ENCODE data around the gene GNB3.

Gene GNB3

GRCh38 chr12:6817662-6818157 is 23.0 kb upstream of the GNB3 start:
- Histone ChIP-seq H3K9ac (ENCODE audit: low read length) (no peak overlapping the region), H3K4me3 (ENCODE audit: low read length) (no peak overlapping the region), H3K4me1 (ENCODE audit: low read length) (no peaks in the 10 kb centered on the region), H3K9me2 (replicated peaks; ENCODE audit: insufficient read depth, low read length) (no peaks in the 10 kb centered on the region), H3K27me3 (replicated peaks; ENCODE audit: insufficient read depth, low read length) (peaks cover 39% of the 10 kb centered on the region), H3K36me3 (replicated peaks; ENCODE audit: insufficient read depth, low read length) (no peaks in the 10 kb centered on the region), H3K79me2 (ENCODE audit: low read length) (no peaks in the 10 kb centered on the region), H3F3A (ENCODE audit: insufficient read depth, low read length) (no peaks in the 10 kb centered on the region), H2AFZ (ENCODE audit: low read length) (no peak overlapping the region), H3K27ac (ENCODE audit: low read length) (no peak overlapping the region), H3K4me2 (ENCODE audit: low read depth, low read length) (no peak overlapping the region), H3K9me3 (replicated peaks; ENCODE audit: insufficient read depth, low read length) (no peaks in the 10 kb centered on the region), H4K20me1 (ENCODE audit: insufficient read depth, low read length) (no peaks in the 10 kb centered on the region)
- TF ChIP-seq EZH2phosphoT487 (IDR thresholded peaks at IDR 0.05; ENCODE audit: low read length) (no peak), EZH2 (optimal IDR thresholded peaks at IDR 0.05; ENCODE audit: low read depth, low read length) (no peak), CTCF (IDR thresholded peaks at IDR 0.05; ENCODE audit: low read length) (no peak)
- no peak for DNase-seq

GRCh38 chr12:6818222-6818621 is 22.5 kb upstream of the GNB3 start:
- H3K27ac ChIP-seq (ENCODE audit: low read length), result no peak overlapping the region
- H3K4me2 ChIP-seq (ENCODE audit: low read depth, low read length), result no peak overlapping the region
- no peak for TF ChIP-seq EZH2phosphoT487 (IDR thresholded peaks at IDR 0.05; ENCODE audit: low read length)
- TF ChIP-seq EZH2 (optimal IDR thresholded peaks at IDR 0.05; ENCODE audit: low read depth, low read length), result no peak
- TF ChIP-seq CTCF (IDR thresholded peaks at IDR 0.05; ENCODE audit: low read length), result no peak
- DNase-seq, result no peak
- no peaks in the 10 kb centered on the region for H3K4me1 ChIP-seq (ENCODE audit: low read length)
- no peak overlapping the region for H3K4me3 ChIP-seq (ENCODE audit: low read length)
- no peaks in the 10 kb centered on the region for H3K36me3 ChIP-seq (replicated peaks; ENCODE audit: insufficient read depth, low read length)
- H2AFZ ChIP-seq (ENCODE audit: low read length), result no peak overlapping the region
- H3K27me3 ChIP-seq (replicated peaks; ENCODE audit: insufficient read depth, low read length), result peaks cover 43% of the 10 kb centered on the region
- H3F3A ChIP-seq (ENCODE audit: insufficient read depth, low read length), result no peaks in the 10 kb centered on the region
- H4K20me1 ChIP-seq (ENCODE audit: insufficient read depth, low read length), result no peaks in the 10 kb centered on the region
- H3K79me2 ChIP-seq (ENCODE audit: low read length), result no peaks in the 10 kb centered on the region
- no peaks in the 10 kb centered on the region for H3K9me3 ChIP-seq (replicated peaks; ENCODE audit: insufficient read depth, low read length)
- H3K9me2 ChIP-seq (replicated peaks; ENCODE audit: insufficient read depth, low read length), result no peaks in the 10 kb centered on the region
- H3K9ac ChIP-seq (ENCODE audit: low read length), result no peak overlapping the region

GRCh38 chr12:6818645-6819044 is 22.1 kb upstream of the GNB3 start:
- no peaks in the 10 kb centered on the region for H3K9me3 ChIP-seq (replicated peaks; ENCODE audit: insufficient read depth, low read length)
- H2AFZ ChIP-seq (ENCODE audit: low read length), result no peak overlapping the region
- no peaks in the 10 kb centered on the region for H3K79me2 ChIP-seq (ENCODE audit: low read length)
- H3K4me2 ChIP-seq (ENCODE audit: low read depth, low read length), result no peak overlapping the region
- H3K36me3 ChIP-seq (replicated peaks; ENCODE audit: insufficient read depth, low read length), result no peaks in the 10 kb centered on the region
- H3K4me1 ChIP-seq (ENCODE audit: low read length), result no peaks in the 10 kb centered on the region
- peaks cover 45% of the 10 kb centered on the region for H3K27me3 ChIP-seq (replicated peaks; ENCODE audit: insufficient read depth, low read length)
- H3K4me3 ChIP-seq (ENCODE audit: low read length), result no peak overlapping the region
- no peaks in the 10 kb centered on the region for H4K20me1 ChIP-seq (ENCODE audit: insufficient read depth, low read length)
- TF ChIP-seq EZH2phosphoT487 (IDR thresholded peaks at IDR 0.05; ENCODE audit: low read length), result no peak
- TF ChIP-seq EZH2 (optimal IDR thresholded peaks at IDR 0.05; ENCODE audit: low read depth, low read length), result no peak
- TF ChIP-seq CTCF (IDR thresholded peaks at IDR 0.05; ENCODE audit: low read length), result no peak
- no peak for DNase-seq
- no peak overlapping the region for H3K27ac ChIP-seq (ENCODE audit: low read length)
- no peak overlapping the region for H3K9ac ChIP-seq (ENCODE audit: low read length)
- no peaks in the 10 kb centered on the region for H3F3A ChIP-seq (ENCODE audit: insufficient read depth, low read length)
- no peaks in the 10 kb centered on the region for H3K9me2 ChIP-seq (replicated peaks; ENCODE audit: insufficient read depth, low read length)
